PC-3 (cell line): ENCODE measurements around the gene KCNQ1.

Experiments
- CTCF ChIP-seq: fragments of 300-600 bp; sonication (generic); conservative IDR thresholded peaks from 2 replicates; pipeline ENCODE4 v1.5.1; 2017; ENCODE audit warnings: antibody characterized with exemption, low read depth, mild to moderate bottlenecking, low read length
- EZH2 ChIP-seq: fragments of 300-600 bp; sonication (generic); IDR thresholded peaks from one replicate; pipeline ENCODE4 v1.6.1; 2017; ENCODE audit warnings: antibody characterized with exemption, mild to moderate bottlenecking, low read length; ENCODE audit not compliant: unreplicated experiment

DNA sequence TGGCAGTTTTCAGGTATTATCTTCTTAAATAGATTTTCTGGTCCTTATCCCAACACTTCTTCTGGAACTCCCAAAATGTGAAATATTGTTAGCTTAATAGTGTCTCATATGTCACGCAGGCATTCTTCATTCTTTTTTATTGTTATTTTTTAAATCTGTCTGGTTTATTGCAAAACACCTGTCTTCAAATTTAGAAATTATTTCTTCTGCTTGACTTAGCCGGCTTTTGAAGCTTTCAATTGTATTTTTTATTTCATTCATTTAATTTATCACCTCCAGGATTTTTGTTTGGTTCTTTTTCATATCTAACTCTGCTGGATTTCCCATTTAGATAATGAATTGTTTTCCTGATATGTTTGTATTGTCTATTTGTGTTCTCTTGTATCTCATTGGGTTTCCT lies 205.0 kb downstream of the KCNQ1 start:
- TF ChIP-seq CTCF (no peak), EZH2 (no peak)
